Esophagus squamous epithelium (tissue), 4 donors: Measurements from ENCODE around the gene FAM181A.

Source experiments
- CTCF ChIP-seq, 6 experiments: fragments of 450-650 bp in 4 of 6; fragments of 200-600 bp in 2 of 6; sonication (generic) in 2 of 6; IDR thresholded peaks; one replicate each; pipeline ENCODE4 v1.5.1; 2016 to 2019; ENCODE audit warnings: antibody characterized with exemption in 6 of 6, mild to moderate bottlenecking in 4 of 6, moderate library complexity in 4 of 6
- POLR2A ChIP-seq, 4 donors: fragments of 450-650 bp; IDR thresholded peaks; one replicate each; pipeline ENCODE4 v1.6.1; 2017; ENCODE audit warnings: antibody characterized with exemption in 4 of 4, mild to moderate bottlenecking in 4 of 4, moderate library complexity in 3 of 4

DNA sequence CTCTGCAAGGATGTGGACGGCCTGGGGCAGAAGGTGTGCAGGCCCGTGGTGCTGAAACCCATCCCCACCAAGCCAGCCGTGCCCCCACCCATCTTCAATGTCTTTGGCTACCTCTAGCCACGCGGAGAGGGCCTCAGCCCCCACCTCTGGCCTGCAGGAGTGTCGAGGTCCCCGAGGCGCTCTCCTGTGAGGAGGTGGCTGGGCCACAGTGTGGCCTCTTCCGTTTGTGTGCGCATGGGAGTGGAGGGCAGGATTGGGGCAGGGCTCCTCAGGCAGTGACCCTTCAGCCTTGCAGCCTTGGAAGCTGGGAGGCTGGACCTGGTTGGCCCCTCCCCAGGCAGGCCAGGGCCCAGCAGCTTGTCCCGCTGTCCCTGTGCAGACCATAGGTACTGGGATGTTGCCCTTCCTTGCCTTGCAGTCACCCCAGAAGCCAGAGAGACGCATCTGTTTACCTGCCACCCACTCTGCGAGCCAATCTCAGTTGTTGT lies 1.9 kb downstream of the FAM181A start:
- TF ChIP-seq POLR2A (IDR thresholded peaks at IDR 0.05), result no peak
- TF ChIP-seq CTCF (IDR thresholded peaks at IDR 0.05), result no peak
